H1 (cell line): ENCODE results near the gene MAP3K15. TPM values are rescaled to one million over a fixed set of nuclear protein-coding genes. Genes with fewer than 3 reads are reported as not detected.

ENCODE experiments used
- CTCF ChIA-PET: fragments of 300-600 bp; sonication (Branson Sonifier 250); formaldehyde crosslinking; loops from one replicate; lab custom pipeline; 2021; ENCODE audit not compliant: partially characterized antibody; lab: Charles Lee
- POLR2A ChIA-PET: fragments of 300-600 bp; sonication (Branson Sonifier 250); formaldehyde crosslinking; loops from one replicate; lab custom pipeline; 2021; ENCODE audit warnings: inconsistent platforms; ENCODE audit not compliant: partially characterized antibody; lab: Charles Lee
- DNase-seq, 2 experiments: peaks; one replicate each; pipeline versions ENCODE4 v3.0.0 to v3.0.0-alpha.2; 2010 to 2022; ENCODE audit warnings: low spot score in 2 of 2, low read depth in 1 of 2, mixed read lengths in 1 of 2
- FAIRE-seq: peaks from 2 replicates; lab custom pipeline; 2011; peaks lifted over from hg19 to GRCh38; lab: Jason Lieb, UNC
- H2AFZ ChIP-seq: 2 replicates; pipeline ENCODE4 v1.8.1; 2012; ENCODE audit warnings: low read length, inconsistent platforms
- H2AK5ac ChIP-seq: 2 replicates; pipeline ENCODE4 v1.6.1; 2013; ENCODE audit warnings: low read depth, low read length
- H2BK120ac ChIP-seq: replicated peaks from 2 replicates; pipeline ENCODE3; 2013; ENCODE audit warnings: low read depth, low read length, inconsistent platforms
- H2BK12ac ChIP-seq: 2 replicates; pipeline ENCODE4 v1.6.1; 2013; ENCODE audit warnings: low read depth, low read length
- H2BK15ac ChIP-seq: 2 replicates; pipeline ENCODE4 v1.6.1; 2013; ENCODE audit warnings: low read length
- H2BK20ac ChIP-seq: 2 replicates; pipeline ENCODE4 v1.6.1; 2013; ENCODE audit warnings: low read length
- H2BK5ac ChIP-seq: 2 replicates; pipeline ENCODE4 v1.6.1; 2013; ENCODE audit warnings: low read depth, low read length
- H3K14ac ChIP-seq: 2 replicates; pipeline ENCODE4 v1.6.1; 2013; ENCODE audit warnings: inconsistent platforms; ENCODE audit not compliant: insufficient read length
- H3K18ac ChIP-seq: 2 replicates; pipeline ENCODE4 v1.6.1; 2013; ENCODE audit warnings: low read length; ENCODE audit errors: extremely low read depth
- H3K23ac ChIP-seq: 2 replicates; pipeline ENCODE4 v1.6.1; 2013; ENCODE audit warnings: inconsistent platforms; ENCODE audit not compliant: insufficient read length
- H3K23me2 ChIP-seq: 2 replicates; pipeline ENCODE4 v1.6.1; 2013; ENCODE audit warnings: low read depth, low read length
- H3K27ac ChIP-seq: 2 replicates; pipeline ENCODE4 v1.6.1; 2011; ENCODE audit warnings: low read depth, low read length, inconsistent platforms
- H3K27me3 ChIP-seq, 4 experiments: replicated peaks in 1 of 4; 1 replicate in 1 of 4; 2 replicates in 3 of 4; pipeline versions ENCODE4 v1.6.1 to v1.8.1; 2011 to 2013; ENCODE audit warnings: low read length in 3 of 4, mild to moderate bottlenecking in 3 of 4, inconsistent platforms in 2 of 4, mixed read lengths in 2 of 4, moderate library complexity in 1 of 4; ENCODE audit not compliant: control insufficient read depth in 3 of 4, insufficient read depth in 3 of 4; ENCODE audit errors: extremely low read depth in 1 of 4
- H3K36me3 ChIP-seq, 4 experiments: 2 replicates each; pipeline versions ENCODE4 v1.6.1 to v1.8.1; 2011 to 2013; ENCODE audit warnings: mild to moderate bottlenecking in 4 of 4, low read length in 3 of 4, moderate library complexity in 2 of 4, control low read depth in 1 of 4, inconsistent platforms in 1 of 4; ENCODE audit not compliant: insufficient read depth in 4 of 4, control insufficient read depth in 2 of 4
- H3K4ac ChIP-seq: replicated peaks from 2 replicates; pipeline ENCODE3; 2013; ENCODE audit warnings: low read length, low read depth, mixed read lengths, inconsistent platforms; ENCODE audit not compliant: insufficient read length
- H3K4me1 ChIP-seq, 4 experiments: replicated peaks in 1 of 4; 1 replicate in 1 of 4; 2 replicates in 3 of 4; pipeline versions ENCODE4 v1.6.1 to v1.8.1; 2011 to 2013; ENCODE audit warnings: low read length in 3 of 4, inconsistent platforms in 2 of 4, mixed read lengths in 1 of 4; ENCODE audit not compliant: insufficient read depth in 4 of 4, control insufficient read depth in 3 of 4
- H3K4me2 ChIP-seq, 2 experiments: 2 replicates each; pipeline versions ENCODE4 v1.6.1 to v1.8.1; 2011 to 2013; ENCODE audit warnings: low read depth in 2 of 2, low read length in 2 of 2, control low read depth in 1 of 2, inconsistent platforms in 1 of 2, mild to moderate bottlenecking in 1 of 2; ENCODE audit not compliant: insufficient read depth in 1 of 2
- H3K4me3 ChIP-seq, 4 experiments: fragments of 200-600, 300-600 bp in 1 of 4; sonication (generic), shearing (Covaris generic), sonication (Bioruptor Twin) in 1 of 4; 2 replicates each; pipeline versions ENCODE4 v1.5.1 to v1.8.1; 2011 to 2016; ENCODE audit warnings: low read length in 4 of 4, low read depth in 3 of 4, control low read depth in 2 of 4, inconsistent platforms in 2 of 4, mild to moderate bottlenecking in 2 of 4, mixed read lengths in 1 of 4, moderate library complexity in 1 of 4; ENCODE audit not compliant: insufficient read depth in 2 of 4; ENCODE audit errors: extremely low read depth in 1 of 4
- H3K56ac ChIP-seq: replicated peaks from 2 replicates; pipeline ENCODE3; 2013; ENCODE audit warnings: low read depth, mild to moderate bottlenecking, mixed read lengths, low read length, inconsistent platforms; ENCODE audit not compliant: insufficient read length
- H3K79me1 ChIP-seq: 2 replicates; pipeline ENCODE4 v1.6.1; 2013; ENCODE audit warnings: low read depth, low read length, control low read depth
- H3K79me2 ChIP-seq, 2 experiments: 2 replicates each; pipeline versions ENCODE4 v1.6.1 to v1.8.1; 2012 to 2013; ENCODE audit warnings: low read length in 2 of 2, mild to moderate bottlenecking in 2 of 2, inconsistent platforms in 1 of 2; ENCODE audit not compliant: insufficient read depth in 2 of 2, control insufficient read depth in 1 of 2
- H3K9ac ChIP-seq, 4 experiments: replicated peaks in 1 of 4; 1 replicate in 1 of 4; 2 replicates in 3 of 4; pipeline versions ENCODE4 v1.6.1 to v1.8.1; 2011 to 2013; ENCODE audit warnings: low read depth in 3 of 4, low read length in 3 of 4, control low read depth in 2 of 4, mild to moderate bottlenecking in 2 of 4, moderate library complexity in 2 of 4, inconsistent platforms in 1 of 4; ENCODE audit errors: extremely low read depth in 1 of 4
- H3K9me3 ChIP-seq, 2 experiments: 2 replicates each; pipeline versions ENCODE4 v1.6.1 to v1.8.1; 2012 to 2013; ENCODE audit warnings: mild to moderate bottlenecking in 2 of 2, moderate library complexity in 2 of 2, control low read depth in 1 of 2, inconsistent platforms in 1 of 2, low read depth in 1 of 2, low read length in 1 of 2, mixed read lengths in 1 of 2; ENCODE audit not compliant: insufficient read depth in 2 of 2
- H4K20me1 ChIP-seq, 2 experiments: replicated peaks in 1 of 2; 2 replicates each; pipeline versions ENCODE3 to v1.8.1; 2011 to 2013; ENCODE audit warnings: inconsistent platforms in 2 of 2, low read length in 2 of 2, mild to moderate bottlenecking in 1 of 2; ENCODE audit not compliant: insufficient read depth in 2 of 2, control insufficient read depth in 1 of 2
- H4K5ac ChIP-seq: 2 replicates; pipeline ENCODE4 v1.6.1; 2013; ENCODE audit warnings: low read length, low read depth, mixed read lengths, inconsistent platforms; ENCODE audit not compliant: insufficient read length
- H4K8ac ChIP-seq: 2 replicates; pipeline ENCODE4 v1.8.0; 2013; ENCODE audit warnings: mild to moderate bottlenecking, moderate library complexity, low read length, inconsistent platforms; ENCODE audit not compliant: insufficient read depth; ENCODE audit errors: extremely low read depth
- H4K91ac ChIP-seq: replicated peaks from 2 replicates; pipeline ENCODE3; 2013; ENCODE audit warnings: low read length, mixed read lengths, inconsistent platforms; ENCODE audit not compliant: insufficient read length
- ASH2L ChIP-seq: fragments of 200-600, 300-600 bp; sonication (generic); IDR thresholded peaks from one replicate; pipeline ENCODE4 v1.7.1; 2017; ENCODE audit warnings: low read length
- BRCA1 ChIP-seq: IDR thresholded peaks from 2 replicates; pipeline ENCODE4 v1.6.1; 2012; ENCODE audit warnings: low read depth, low read length, improper control_type of control experiment
- CREB1 ChIP-seq: IDR thresholded peaks from 2 replicates; pipeline ENCODE4 v1.6.1; 2012; ENCODE audit warnings: inconsistent platforms
- HDAC2 ChIP-seq, 2 experiments: fragments of 300-600 bp in 1 of 2; sonication (generic) in 1 of 2; IDR thresholded peaks; 2 replicates each; pipeline ENCODE4 v1.6.1; 2011 to 2012; ENCODE audit warnings: low read depth in 2 of 2, low read length in 2 of 2, mild to moderate bottlenecking in 2 of 2, moderate library complexity in 2 of 2, borderline replicate concordance in 1 of 2, inconsistent platforms in 1 of 2
- JUN ChIP-seq: IDR thresholded peaks from 2 replicates; pipeline ENCODE4 v1.6.1; 2011; ENCODE audit warnings: low read depth, mild to moderate bottlenecking, improper control_type of control experiment, low read length
- NANOG ChIP-seq: IDR thresholded peaks from 2 replicates; pipeline ENCODE4 v1.6.1; 2011; ENCODE audit warnings: low read length, low read depth, mild to moderate bottlenecking, inconsistent platforms; ENCODE audit not compliant: insufficient read depth, poor library complexity, severe bottlenecking
- RBBP5 ChIP-seq: IDR thresholded peaks from 2 replicates; pipeline ENCODE4 v1.7.1; 2012; ENCODE audit warnings: low read depth, mild to moderate bottlenecking, inconsistent platforms, low read length, moderate library complexity, borderline replicate concordance
- SAP30 ChIP-seq: fragments of 300-600 bp; sonication (generic); IDR thresholded peaks from 2 replicates; pipeline ENCODE4 v1.7.1; 2012; ENCODE audit warnings: low read length, moderate library complexity, mild to moderate bottlenecking, inconsistent platforms; ENCODE audit not compliant: insufficient read depth, insufficient replicate concordance
- SIX5 ChIP-seq: IDR thresholded peaks from 2 replicates; pipeline ENCODE4 v1.6.1; 2011; ENCODE audit warnings: mild to moderate bottlenecking, low read depth, low read length
- TCF12 ChIP-seq: IDR thresholded peaks from 2 replicates; pipeline ENCODE4 v1.6.1; 2011; ENCODE audit warnings: low read depth, mild to moderate bottlenecking, low read length
- WGBS, 2 experiments: shearing (Covaris generic) in 1 of 2; methylation state at CpG; one replicate each; pipeline versions ENCODE4 v1.1.6 to v1.1.7; 2013 to 2015; ENCODE audit warnings: low lambda C conversion rate in 2 of 2, mixed read lengths in 2 of 2, inconsistent platforms in 1 of 2, low coverage in 1 of 2, missing lambda C conversion rate in 1 of 2; ENCODE audit not compliant: insufficient replicate concordance in 2 of 2, insufficient coverage in 1 of 2, insufficient read length in 1 of 2; ENCODE audit errors: extremely low coverage in 1 of 2, missing lambda C conversion rate in 1 of 2; 5-methylcytosine and 5-hydroxymethylcytosine counted together
- polyA plus RNA-seq, 7 experiments: library from polyadenylated mRNA; depleted of rRNA in 3 of 7; stranded (reverse) in 5 of 7; unstranded in 2 of 7; fragments of >200 nt in 5 of 7; fragments of 200-250 nt in 2 of 7; gene quantifications; 1 replicate in 5 of 7; 2 replicates in 1 of 7; 4 replicates in 1 of 7; pipeline versions ENCODE4 v1.2.1 to v1.2.3, GENCODE V29; 2011 to 2013; ENCODE audit warnings: missing spikeins in 2 of 7, mixed read lengths in 2 of 7
- total RNA-seq: library from RNA; stranded (reverse); fragmentation: NEBNext Ultra II Directional; extraction: Animal tissue kit (Norgen Biotek cat#: 25700); gene quantifications from 2 replicates; pipeline ENCODE4 v1.2.1, GENCODE V29; 2021
- TF ChIP-seq, protein P1 (sequence below), 3 experiments: IDR thresholded peaks; 1 replicate in 2 of 3; 2 replicates in 1 of 3; pipeline versions ENCODE4 v1.5.1 to v1.6.1; 2011; ENCODE audit warnings: low read length in 3 of 3, mild to moderate bottlenecking in 3 of 3, inconsistent platforms in 2 of 3, low read depth in 1 of 3, moderate library complexity in 1 of 3; ENCODE audit not compliant: insufficient read depth in 1 of 3; ENCODE audit errors: control extremely low read depth in 1 of 3
- TF ChIP-seq, protein P2 (sequence below): IDR thresholded peaks from 2 replicates; pipeline ENCODE4 v1.6.1; 2012; ENCODE audit warnings: inconsistent platforms

The MAP3K15 gene
- total and polyA plus RNA-seq, 2 of the 8 experiments (the other 6 are each of a cell fraction or from before 2014, with no cell fraction given), result 1.8 to 2.4 TPM

DNA sequence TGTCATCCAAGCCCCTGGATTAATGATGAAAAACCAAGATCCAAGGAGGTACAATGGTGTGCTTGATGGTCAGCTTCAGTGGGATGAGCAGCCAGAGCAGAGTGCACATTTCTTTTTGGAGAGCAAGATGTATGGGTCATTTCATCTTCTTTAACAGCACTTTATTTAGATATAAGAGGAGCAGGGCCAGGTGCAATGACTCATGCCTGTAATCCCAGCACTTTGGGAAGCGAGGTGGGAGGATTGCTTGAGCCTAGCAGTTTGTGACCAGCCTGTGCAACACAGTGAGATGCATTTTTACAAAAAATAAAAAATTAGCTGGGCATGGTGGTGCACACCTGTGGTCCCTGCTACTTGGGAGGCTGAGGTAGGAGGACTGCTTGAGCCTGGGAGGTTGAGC lies 45.3 kb upstream of the MAP3K15 start:
- Histone ChIP-seq H2BK120ac (no peak overlapping the region), H3K18ac (no peak overlapping the region), H2BK15ac (no peak overlapping the region), H2AK5ac (no peak overlapping the region), H2AFZ (no peak overlapping the region), H4K91ac (no peak overlapping the region), H3K79me2 (no peaks in the 10 kb centered on the region), H3K4me3 (no peak overlapping the region), H3K4me2 (no peak overlapping the region), H3K79me1 (no peaks in the 10 kb centered on the region), H4K5ac (no peak overlapping the region), H2BK20ac (no peak overlapping the region), H3K27me3 (no peaks in the 10 kb centered on the region), H3K4ac (no peak overlapping the region), H3K23ac (no peak overlapping the region), H2BK5ac (no peak overlapping the region), H3K27ac (no peak overlapping the region), H3K14ac (no peak overlapping the region), H4K20me1 (no peaks in the 10 kb centered on the region), H4K8ac (no peak overlapping the region), H2BK12ac (no peak overlapping the region), H3K36me3 (no peaks in the 10 kb centered on the region), H3K56ac (no peak overlapping the region), H3K23me2 (no peaks in the 10 kb centered on the region), H3K4me1 (no peaks in the 10 kb centered on the region), H3K9me3 (no peaks in the 10 kb centered on the region), H3K9ac (no peak overlapping the region)
- DNase-seq (no peak), FAIRE-seq (no peak)
- CTCF ChIA-PET, result interaction anchor here (1.0 kb wide), 1 partner anchor 10 kb away, joined by 3 read pairs; no protein-coding TSS in a partner anchor
- 100% methylated on average over 1 of the region's 1 CpG; no CpG with 5 or more reads in 1 of the 2 experiments for WGBS, 2 experiments
- POLR2A ChIA-PET, result no interaction called here
- TF ChIP-seq SAP30 (no peak), RBBP5 (no peak), JUN (no peak), BRCA1 (no peak), CREB1 (no peak), ASH2L (no peak), TCF12 (no peak), NANOG (no peak), SIX5 (no peak), HDAC2 (IDR thresholded peaks at IDR 0.05; ENCODE audit: borderline replicate concordance in 1 of 2, low read depth in 2 of 2, low read length in 2 of 2) (no peak)
- TF ChIP-seq, protein P1, sequence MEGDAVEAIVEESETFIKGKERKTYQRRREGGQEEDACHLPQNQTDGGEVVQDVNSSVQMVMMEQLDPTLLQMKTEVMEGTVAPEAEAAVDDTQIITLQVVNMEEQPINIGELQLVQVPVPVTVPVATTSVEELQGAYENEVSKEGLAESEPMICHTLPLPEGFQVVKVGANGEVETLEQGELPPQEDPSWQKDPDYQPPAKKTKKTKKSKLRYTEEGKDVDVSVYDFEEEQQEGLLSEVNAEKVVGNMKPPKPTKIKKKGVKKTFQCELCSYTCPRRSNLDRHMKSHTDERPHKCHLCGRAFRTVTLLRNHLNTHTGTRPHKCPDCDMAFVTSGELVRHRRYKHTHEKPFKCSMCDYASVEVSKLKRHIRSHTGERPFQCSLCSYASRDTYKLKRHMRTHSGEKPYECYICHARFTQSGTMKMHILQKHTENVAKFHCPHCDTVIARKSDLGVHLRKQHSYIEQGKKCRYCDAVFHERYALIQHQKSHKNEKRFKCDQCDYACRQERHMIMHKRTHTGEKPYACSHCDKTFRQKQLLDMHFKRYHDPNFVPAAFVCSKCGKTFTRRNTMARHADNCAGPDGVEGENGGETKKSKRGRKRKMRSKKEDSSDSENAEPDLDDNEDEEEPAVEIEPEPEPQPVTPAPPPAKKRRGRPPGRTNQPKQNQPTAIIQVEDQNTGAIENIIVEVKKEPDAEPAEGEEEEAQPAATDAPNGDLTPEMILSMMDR (IDR thresholded peaks at IDR 0.05; ENCODE audit: control extremely low read depth in 1 of 3, insufficient read depth in 1 of 3, low read depth in 1 of 3, low read length in 3 of 3), result no peak
- TF ChIP-seq, protein P2, sequence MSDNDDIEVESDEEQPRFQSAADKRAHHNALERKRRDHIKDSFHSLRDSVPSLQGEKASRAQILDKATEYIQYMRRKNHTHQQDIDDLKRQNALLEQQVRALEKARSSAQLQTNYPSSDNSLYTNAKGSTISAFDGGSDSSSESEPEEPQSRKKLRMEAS, result no peak
